H1 (cell line): ENCODE data around the gene DENND5B. TPM values are rescaled to one million over a fixed set of nuclear protein-coding genes. Genes with fewer than 3 reads are reported as not detected.

Experiments used
- CTCF ChIA-PET: fragments of 300-600 bp; sonication (Branson Sonifier 250); formaldehyde crosslinking; loops from one replicate; lab custom pipeline; 2021; ENCODE audit not compliant: partially characterized antibody; lab: Charles Lee
- POLR2A ChIA-PET: fragments of 300-600 bp; sonication (Branson Sonifier 250); formaldehyde crosslinking; loops from one replicate; lab custom pipeline; 2021; ENCODE audit warnings: inconsistent platforms; ENCODE audit not compliant: partially characterized antibody; lab: Charles Lee
- DNase-seq, 2 experiments: peaks; one replicate each; pipeline versions ENCODE4 v3.0.0 to v3.0.0-alpha.2; 2010 to 2022; ENCODE audit warnings: low spot score in 2 of 2, low read depth in 1 of 2, mixed read lengths in 1 of 2
- FAIRE-seq: peaks from 2 replicates; lab custom pipeline; 2011; peaks lifted over from hg19 to GRCh38; lab: Jason Lieb, UNC
- H2AFZ ChIP-seq: 2 replicates; pipeline ENCODE4 v1.8.1; 2012; ENCODE audit warnings: low read length, inconsistent platforms
- H2AK5ac ChIP-seq: 2 replicates; pipeline ENCODE4 v1.6.1; 2013; ENCODE audit warnings: low read depth, low read length
- H2BK120ac ChIP-seq: replicated peaks from 2 replicates; pipeline ENCODE3; 2013; ENCODE audit warnings: low read depth, low read length, inconsistent platforms
- H2BK12ac ChIP-seq: 2 replicates; pipeline ENCODE4 v1.6.1; 2013; ENCODE audit warnings: low read depth, low read length
- H2BK15ac ChIP-seq: 2 replicates; pipeline ENCODE4 v1.6.1; 2013; ENCODE audit warnings: low read length
- H2BK20ac ChIP-seq: 2 replicates; pipeline ENCODE4 v1.6.1; 2013; ENCODE audit warnings: low read length
- H2BK5ac ChIP-seq: 2 replicates; pipeline ENCODE4 v1.6.1; 2013; ENCODE audit warnings: low read depth, low read length
- H3K14ac ChIP-seq: 2 replicates; pipeline ENCODE4 v1.6.1; 2013; ENCODE audit warnings: inconsistent platforms; ENCODE audit not compliant: insufficient read length
- H3K18ac ChIP-seq: 2 replicates; pipeline ENCODE4 v1.6.1; 2013; ENCODE audit warnings: low read length; ENCODE audit errors: extremely low read depth
- H3K23ac ChIP-seq: 2 replicates; pipeline ENCODE4 v1.6.1; 2013; ENCODE audit warnings: inconsistent platforms; ENCODE audit not compliant: insufficient read length
- H3K23me2 ChIP-seq: 2 replicates; pipeline ENCODE4 v1.6.1; 2013; ENCODE audit warnings: low read depth, low read length
- H3K27ac ChIP-seq: 2 replicates; pipeline ENCODE4 v1.6.1; 2011; ENCODE audit warnings: low read depth, low read length, inconsistent platforms
- H3K27me3 ChIP-seq, 4 experiments: replicated peaks in 1 of 4; 1 replicate in 1 of 4; 2 replicates in 3 of 4; pipeline versions ENCODE4 v1.6.1 to v1.8.1; 2011 to 2013; ENCODE audit warnings: low read length in 3 of 4, mild to moderate bottlenecking in 3 of 4, inconsistent platforms in 2 of 4, mixed read lengths in 2 of 4, moderate library complexity in 1 of 4; ENCODE audit not compliant: control insufficient read depth in 3 of 4, insufficient read depth in 3 of 4; ENCODE audit errors: extremely low read depth in 1 of 4
- H3K36me3 ChIP-seq, 4 experiments: 2 replicates each; pipeline versions ENCODE4 v1.6.1 to v1.8.1; 2011 to 2013; ENCODE audit warnings: mild to moderate bottlenecking in 4 of 4, low read length in 3 of 4, moderate library complexity in 2 of 4, control low read depth in 1 of 4, inconsistent platforms in 1 of 4; ENCODE audit not compliant: insufficient read depth in 4 of 4, control insufficient read depth in 2 of 4
- H3K4ac ChIP-seq: replicated peaks from 2 replicates; pipeline ENCODE3; 2013; ENCODE audit warnings: low read length, low read depth, mixed read lengths, inconsistent platforms; ENCODE audit not compliant: insufficient read length
- H3K4me1 ChIP-seq, 4 experiments: replicated peaks in 1 of 4; 1 replicate in 1 of 4; 2 replicates in 3 of 4; pipeline versions ENCODE4 v1.6.1 to v1.8.1; 2011 to 2013; ENCODE audit warnings: low read length in 3 of 4, inconsistent platforms in 2 of 4, mixed read lengths in 1 of 4; ENCODE audit not compliant: insufficient read depth in 4 of 4, control insufficient read depth in 3 of 4
- H3K4me2 ChIP-seq, 2 experiments: 2 replicates each; pipeline versions ENCODE4 v1.6.1 to v1.8.1; 2011 to 2013; ENCODE audit warnings: low read depth in 2 of 2, low read length in 2 of 2, control low read depth in 1 of 2, inconsistent platforms in 1 of 2, mild to moderate bottlenecking in 1 of 2; ENCODE audit not compliant: insufficient read depth in 1 of 2
- H3K4me3 ChIP-seq, 4 experiments: fragments of 200-600, 300-600 bp in 1 of 4; sonication (generic), shearing (Covaris generic), sonication (Bioruptor Twin) in 1 of 4; 2 replicates each; pipeline versions ENCODE4 v1.5.1 to v1.8.1; 2011 to 2016; ENCODE audit warnings: low read length in 4 of 4, low read depth in 3 of 4, control low read depth in 2 of 4, inconsistent platforms in 2 of 4, mild to moderate bottlenecking in 2 of 4, mixed read lengths in 1 of 4, moderate library complexity in 1 of 4; ENCODE audit not compliant: insufficient read depth in 2 of 4; ENCODE audit errors: extremely low read depth in 1 of 4
- H3K56ac ChIP-seq: replicated peaks from 2 replicates; pipeline ENCODE3; 2013; ENCODE audit warnings: low read depth, mild to moderate bottlenecking, mixed read lengths, low read length, inconsistent platforms; ENCODE audit not compliant: insufficient read length
- H3K79me1 ChIP-seq: 2 replicates; pipeline ENCODE4 v1.6.1; 2013; ENCODE audit warnings: low read depth, low read length, control low read depth
- H3K79me2 ChIP-seq, 2 experiments: 2 replicates each; pipeline versions ENCODE4 v1.6.1 to v1.8.1; 2012 to 2013; ENCODE audit warnings: low read length in 2 of 2, mild to moderate bottlenecking in 2 of 2, inconsistent platforms in 1 of 2; ENCODE audit not compliant: insufficient read depth in 2 of 2, control insufficient read depth in 1 of 2
- H3K9ac ChIP-seq, 4 experiments: replicated peaks in 1 of 4; 1 replicate in 1 of 4; 2 replicates in 3 of 4; pipeline versions ENCODE4 v1.6.1 to v1.8.1; 2011 to 2013; ENCODE audit warnings: low read depth in 3 of 4, low read length in 3 of 4, control low read depth in 2 of 4, mild to moderate bottlenecking in 2 of 4, moderate library complexity in 2 of 4, inconsistent platforms in 1 of 4; ENCODE audit errors: extremely low read depth in 1 of 4
- H3K9me3 ChIP-seq, 2 experiments: 2 replicates each; pipeline versions ENCODE4 v1.6.1 to v1.8.1; 2012 to 2013; ENCODE audit warnings: mild to moderate bottlenecking in 2 of 2, moderate library complexity in 2 of 2, control low read depth in 1 of 2, inconsistent platforms in 1 of 2, low read depth in 1 of 2, low read length in 1 of 2, mixed read lengths in 1 of 2; ENCODE audit not compliant: insufficient read depth in 2 of 2
- H4K20me1 ChIP-seq, 2 experiments: replicated peaks in 1 of 2; 2 replicates each; pipeline versions ENCODE3 to v1.8.1; 2011 to 2013; ENCODE audit warnings: inconsistent platforms in 2 of 2, low read length in 2 of 2, mild to moderate bottlenecking in 1 of 2; ENCODE audit not compliant: insufficient read depth in 2 of 2, control insufficient read depth in 1 of 2
- H4K5ac ChIP-seq: 2 replicates; pipeline ENCODE4 v1.6.1; 2013; ENCODE audit warnings: low read length, low read depth, mixed read lengths, inconsistent platforms; ENCODE audit not compliant: insufficient read length
- H4K8ac ChIP-seq: 2 replicates; pipeline ENCODE4 v1.8.0; 2013; ENCODE audit warnings: mild to moderate bottlenecking, moderate library complexity, low read length, inconsistent platforms; ENCODE audit not compliant: insufficient read depth; ENCODE audit errors: extremely low read depth
- H4K91ac ChIP-seq: replicated peaks from 2 replicates; pipeline ENCODE3; 2013; ENCODE audit warnings: low read length, mixed read lengths, inconsistent platforms; ENCODE audit not compliant: insufficient read length
- BACH1 ChIP-seq: IDR thresholded peaks from 2 replicates; pipeline ENCODE4 v1.6.1; 2012; ENCODE audit warnings: low read length, improper control_type of control experiment
- CHD2 ChIP-seq: IDR thresholded peaks from 2 replicates; pipeline ENCODE4 v1.6.1; 2012; ENCODE audit warnings: low read length, improper control_type of control experiment
- E2F6 ChIP-seq: IDR thresholded peaks from 2 replicates; pipeline ENCODE4 v1.6.1; 2012; ENCODE audit warnings: inconsistent platforms
- FOSL1 ChIP-seq: IDR thresholded peaks from 2 replicates; pipeline ENCODE4 v1.6.1; 2011; ENCODE audit warnings: mild to moderate bottlenecking, low read depth, low read length, moderate library complexity; ENCODE audit not compliant: insufficient read depth
- NRF1 ChIP-seq: IDR thresholded peaks from 2 replicates; pipeline ENCODE4 v1.6.1; 2011; ENCODE audit warnings: mild to moderate bottlenecking, low read depth, low read length, improper control_type of control experiment
- SIRT6 ChIP-seq: IDR thresholded peaks from one replicate; pipeline ENCODE4 v1.7.1; 2012; ENCODE audit warnings: low read length, inconsistent platforms
- SIX5 ChIP-seq: IDR thresholded peaks from 2 replicates; pipeline ENCODE4 v1.6.1; 2011; ENCODE audit warnings: mild to moderate bottlenecking, low read depth, low read length
- SUZ12 ChIP-seq: fragments of 200-600 bp; sonication (generic); IDR thresholded peaks from 2 replicates; pipeline ENCODE4 v1.6.1; 2012; ENCODE audit warnings: mild to moderate bottlenecking, inconsistent platforms, low read length, moderate library complexity, mixed read lengths
- TCF12 ChIP-seq: IDR thresholded peaks from 2 replicates; pipeline ENCODE4 v1.6.1; 2011; ENCODE audit warnings: low read depth, mild to moderate bottlenecking, low read length
- WGBS, 2 experiments: shearing (Covaris generic) in 1 of 2; methylation state at CpG; one replicate each; pipeline versions ENCODE4 v1.1.6 to v1.1.7; 2013 to 2015; ENCODE audit warnings: low lambda C conversion rate in 2 of 2, mixed read lengths in 2 of 2, inconsistent platforms in 1 of 2, low coverage in 1 of 2, missing lambda C conversion rate in 1 of 2; ENCODE audit not compliant: insufficient replicate concordance in 2 of 2, insufficient coverage in 1 of 2, insufficient read length in 1 of 2; ENCODE audit errors: extremely low coverage in 1 of 2, missing lambda C conversion rate in 1 of 2; 5-methylcytosine and 5-hydroxymethylcytosine counted together
- polyA plus RNA-seq, 7 experiments: library from polyadenylated mRNA; depleted of rRNA in 3 of 7; stranded (reverse) in 5 of 7; unstranded in 2 of 7; fragments of >200 nt in 5 of 7; fragments of 200-250 nt in 2 of 7; gene quantifications; 1 replicate in 5 of 7; 2 replicates in 1 of 7; 4 replicates in 1 of 7; pipeline versions ENCODE4 v1.2.1 to v1.2.3, GENCODE V29; 2011 to 2013; ENCODE audit warnings: missing spikeins in 2 of 7, mixed read lengths in 2 of 7
- total RNA-seq: library from RNA; stranded (reverse); fragmentation: NEBNext Ultra II Directional; extraction: Animal tissue kit (Norgen Biotek cat#: 25700); gene quantifications from 2 replicates; pipeline ENCODE4 v1.2.1, GENCODE V29; 2021
- TF ChIP-seq, protein P1 (sequence below): IDR thresholded peaks from 2 replicates; pipeline ENCODE4 v1.6.1; 2012; ENCODE audit warnings: low read length, inconsistent platforms

The DENND5B gene
- total and polyA plus RNA-seq, 2 of the 8 experiments (the other 6 are each of a cell fraction or from before 2014, with no cell fraction given): 13.4 to 20.2 TPM

GRCh38 chr12:31339831-31340622, 250.9 kb downstream of the DENND5B start:
- no peak overlapping the region for H2AFZ ChIP-seq
- FAIRE-seq: peak; percentile 45
- no peaks in the 10 kb centered on the region for H3K36me3 ChIP-seq
- no peak overlapping the region for H3K14ac ChIP-seq
- H2BK15ac ChIP-seq: no peak overlapping the region
- peak overlapping the region; percentile 80; the same call in 1 of the 2 replicates for H2BK12ac ChIP-seq
- H3K79me2 ChIP-seq: no peaks in the 10 kb centered on the region
- H4K20me1 ChIP-seq: no peaks in the 10 kb centered on the region
- no peak overlapping the region for H3K4ac ChIP-seq
- H3K9me3 ChIP-seq: no peaks in the 10 kb centered on the region
- no peak overlapping the region for H3K23ac ChIP-seq
- no peak overlapping the region for H3K56ac ChIP-seq
- ChIA-PET POLR2A (interaction anchor here (0.6 to 7.6 kb wide), 12 partner anchors 14 to 995 kb away, joined by 3 to 68 read pairs (median 5); partner anchors contain the start of gene SINHCAF), CTCF (interaction anchor here (1.1 to 1.4 kb wide), 2 partner anchors 25 to 39 kb away, joined by 3 read pairs; no protein-coding TSS in a partner anchor)
- peak overlapping the region; percentile 34 for H4K5ac ChIP-seq
- H3K23me2 ChIP-seq: no peaks in the 10 kb centered on the region
- H2BK120ac ChIP-seq: no peak overlapping the region
- H3K4me1 ChIP-seq: peaks cover 0 to 10% (median 5%) of the 10 kb centered on the region in 4 experiments; a peak in 4 of 7 replicates
- H4K8ac ChIP-seq: no peak overlapping the region
- no peak overlapping the region for H3K9ac ChIP-seq
- WGBS, 2 experiments: 67% methylated on average over 8 of the region's 10 CpGs; no CpG with 5 or more reads in 1 of the 2 experiments
- H4K91ac ChIP-seq: peak overlapping the region; percentile 57
- peak overlapping the region; percentile 43 to 53; a peak in 3 of 4 replicates for H3K4me2 ChIP-seq
- H3K79me1 ChIP-seq: no peaks in the 10 kb centered on the region
- H3K4me3 ChIP-seq: no peak overlapping the region; a peak in 1 of 8 replicates
- no peak overlapping the region for H3K27ac ChIP-seq
- peak overlapping the region; percentile 67; the same call in 1 of the 2 replicates for H2BK5ac ChIP-seq
- 0 out of 2 replicates have a peak overlapping the region, but pooled peaks have one; percentile 24 for H3K18ac ChIP-seq
- H2AK5ac ChIP-seq: no peak overlapping the region
- peak overlapping the region; percentile 51 for H2BK20ac ChIP-seq
- no peaks in the 10 kb centered on the region for H3K27me3 ChIP-seq
- DNase-seq: no peak
- TF ChIP-seq, protein P1, sequence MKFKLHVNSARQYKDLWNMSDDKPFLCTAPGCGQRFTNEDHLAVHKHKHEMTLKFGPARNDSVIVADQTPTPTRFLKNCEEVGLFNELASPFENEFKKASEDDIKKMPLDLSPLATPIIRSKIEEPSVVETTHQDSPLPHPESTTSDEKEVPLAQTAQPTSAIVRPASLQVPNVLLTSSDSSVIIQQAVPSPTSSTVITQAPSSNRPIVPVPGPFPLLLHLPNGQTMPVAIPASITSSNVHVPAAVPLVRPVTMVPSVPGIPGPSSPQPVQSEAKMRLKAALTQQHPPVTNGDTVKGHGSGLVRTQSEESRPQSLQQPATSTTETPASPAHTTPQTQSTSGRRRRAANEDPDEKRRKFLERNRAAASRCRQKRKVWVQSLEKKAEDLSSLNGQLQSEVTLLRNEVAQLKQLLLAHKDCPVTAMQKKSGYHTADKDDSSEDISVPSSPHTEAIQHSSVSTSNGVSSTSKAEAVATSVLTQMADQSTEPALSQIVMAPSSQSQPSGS: no peak
- TF ChIP-seq SIRT6 (no peak), NRF1 (no peak), SIX5 (no peak), TCF12 (peak; percentile 57; the same call in 1 of the 2 replicates), FOSL1 (no peak), CHD2 (0 out of 2 replicates have a peak, but pooled peaks have one; percentile 7), BACH1 (no peak), SUZ12 (no peak), E2F6 (no peak)
